Measurements from ENCODE around the gene CEACAM19. TPM values are rescaled to one million over a fixed set of nuclear protein-coding genes. Genes with fewer than 3 reads are reported as not detected.

The CEACAM19 gene
- total and polyA plus RNA-seq, 9 of the 15 experiments (the other 6 are each of a cell fraction or from before 2014, with no cell fraction given): 0.15 to 0.30 (median 0.23) TPM; not detected in 5

DNA sequence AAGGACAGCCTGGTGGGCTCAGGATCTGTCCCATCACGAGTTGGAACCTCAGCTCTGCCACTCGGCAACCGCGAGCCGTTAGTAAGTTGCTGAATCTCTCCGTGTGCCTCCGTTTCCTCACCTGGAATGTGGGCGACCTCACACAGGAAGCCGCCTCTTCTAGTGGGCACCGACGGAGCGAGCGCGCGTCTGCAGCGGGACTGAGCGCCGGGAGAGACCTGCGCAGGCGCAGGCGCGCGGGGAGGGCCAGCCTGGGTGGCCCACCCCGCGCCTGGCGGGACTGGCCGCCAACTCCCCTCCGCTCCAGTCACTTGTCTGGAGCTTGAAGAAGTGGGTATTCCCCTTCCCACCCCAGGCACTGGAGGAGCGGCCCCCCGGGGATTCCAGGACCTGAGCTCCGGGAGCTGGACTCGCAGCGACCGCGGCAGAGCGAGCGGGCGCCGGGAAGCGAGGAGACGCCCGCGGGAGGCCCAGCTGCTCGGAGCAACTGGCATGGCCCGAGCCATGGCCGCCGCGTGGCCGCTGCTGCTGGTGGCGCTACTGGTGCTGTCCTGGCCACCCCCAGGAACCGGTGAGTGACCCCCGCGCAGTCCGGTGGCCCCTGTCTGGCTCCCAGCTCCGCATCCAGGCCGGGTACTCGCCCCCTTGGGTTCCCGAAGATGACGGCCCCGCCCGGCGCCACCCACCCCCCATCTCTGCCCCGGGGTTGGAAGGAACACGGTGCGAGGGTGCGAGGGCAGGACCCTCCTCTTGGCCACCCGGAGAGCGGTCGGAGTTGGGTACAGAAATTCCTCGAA, 27.5 kb upstream of the CEACAM19 start, which contains the start of gene PVR (continued):
- TF ChIP-seq BRCA1 (IDR thresholded peaks at IDR 0.05) (no peak), BRCA1 (CRISPR knock-in tag; IDR thresholded peaks at IDR 0.05) (no peak), PHF8 (IDR thresholded peaks at IDR 0.05; ENCODE audit: borderline replicate concordance, low read length) (peak; percentile 60; the same call in 1 of the 2 replicates), ZNF431 (CRISPR knock-in tag; IDR thresholded peaks at IDR 0.05) (no peak), ZNF212 (CRISPR knock-in tag; IDR thresholded peaks at IDR 0.05) (no peak), ZNF561 (CRISPR knock-in tag; conservative IDR thresholded peaks at IDR 0.05) (no peak), FOXP1 (CRISPR knock-in tag; IDR thresholded peaks at IDR 0.05) (no peak), ZNF175 (CRISPR knock-in tag; IDR thresholded peaks at IDR 0.05; ENCODE audit: low read depth) (no peak), YY1 (IDR thresholded peaks at IDR 0.05; ENCODE audit: borderline replicate concordance in 1 of 3, control insufficient read depth in 1 of 3, extremely low read depth in 1 of 3, insufficient read depth in 3 of 3, insufficient read length in 1 of 3, insufficient replicate concordance in 2 of 3, low read depth in 1 of 3, low read length in 2 of 3) (peak; percentile 11 to 71 (median 53)), TEAD1 (CRISPR knock-in tag; IDR thresholded peaks at IDR 0.05) (no peak), ATF4 (CRISPR knock-in tag; IDR thresholded peaks at IDR 0.05) (no peak), MCM5 (IDR thresholded peaks at IDR 0.05; ENCODE audit: low read depth) (no peak), ZNF12 (CRISPR knock-in tag; IDR thresholded peaks at IDR 0.05) (no peak), JUN (IDR thresholded peaks at IDR 0.05; ENCODE audit: borderline replicate concordance, low read depth, low read length) (no peak), JUN (CRISPR knock-in tag; IDR thresholded peaks at IDR 0.05; ENCODE audit: borderline replicate concordance) (no peak), ZNF133 (CRISPR knock-in tag; IDR thresholded peaks at IDR 0.05) (no peak), MTA3 (IDR thresholded peaks at IDR 0.05; ENCODE audit: borderline replicate concordance) (0 out of 2 replicates have a peak, but pooled peaks have one; percentile 28), HNRNPL (IDR thresholded peaks at IDR 0.05; ENCODE audit: low read depth, low read length) (peak; percentile 67; the same call in 1 of the 2 replicates), CCNT2 (IDR thresholded peaks at IDR 0.05; ENCODE audit: borderline replicate concordance, extremely low read depth, insufficient read length, low read depth, low read length) (peak; percentile 36), ZSCAN29 (IDR thresholded peaks at IDR 0.05) (no peak)
- TF ChIP-seq, protein P1, sequence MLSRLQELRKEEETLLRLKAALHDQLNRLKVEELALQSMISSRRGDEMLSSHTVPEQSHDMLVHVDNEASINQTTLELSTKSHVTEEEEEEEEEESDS (CRISPR knock-in tag; IDR thresholded peaks at IDR 0.05): no peak
- TF ChIP-seq, protein P2, sequence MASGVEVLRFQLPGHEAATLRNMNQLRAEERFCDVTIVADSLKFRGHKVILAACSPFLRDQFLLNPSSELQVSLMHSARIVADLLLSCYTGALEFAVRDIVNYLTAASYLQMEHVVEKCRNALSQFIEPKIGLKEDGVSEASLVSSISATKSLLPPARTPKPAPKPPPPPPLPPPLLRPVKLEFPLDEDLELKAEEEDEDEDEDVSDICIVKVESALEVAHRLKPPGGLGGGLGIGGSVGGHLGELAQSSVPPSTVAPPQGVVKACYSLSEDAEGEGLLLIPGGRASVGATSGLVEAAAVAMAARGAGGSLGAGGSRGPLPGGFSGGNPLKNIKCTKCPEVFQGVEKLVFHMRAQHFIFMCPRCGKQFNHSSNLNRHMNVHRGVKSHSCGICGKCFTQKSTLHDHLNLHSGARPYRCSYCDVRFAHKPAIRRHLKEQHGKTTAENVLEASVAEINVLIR (CRISPR knock-in tag; IDR thresholded peaks at IDR 0.05): no peak
- TF ChIP-seq, protein P3, sequence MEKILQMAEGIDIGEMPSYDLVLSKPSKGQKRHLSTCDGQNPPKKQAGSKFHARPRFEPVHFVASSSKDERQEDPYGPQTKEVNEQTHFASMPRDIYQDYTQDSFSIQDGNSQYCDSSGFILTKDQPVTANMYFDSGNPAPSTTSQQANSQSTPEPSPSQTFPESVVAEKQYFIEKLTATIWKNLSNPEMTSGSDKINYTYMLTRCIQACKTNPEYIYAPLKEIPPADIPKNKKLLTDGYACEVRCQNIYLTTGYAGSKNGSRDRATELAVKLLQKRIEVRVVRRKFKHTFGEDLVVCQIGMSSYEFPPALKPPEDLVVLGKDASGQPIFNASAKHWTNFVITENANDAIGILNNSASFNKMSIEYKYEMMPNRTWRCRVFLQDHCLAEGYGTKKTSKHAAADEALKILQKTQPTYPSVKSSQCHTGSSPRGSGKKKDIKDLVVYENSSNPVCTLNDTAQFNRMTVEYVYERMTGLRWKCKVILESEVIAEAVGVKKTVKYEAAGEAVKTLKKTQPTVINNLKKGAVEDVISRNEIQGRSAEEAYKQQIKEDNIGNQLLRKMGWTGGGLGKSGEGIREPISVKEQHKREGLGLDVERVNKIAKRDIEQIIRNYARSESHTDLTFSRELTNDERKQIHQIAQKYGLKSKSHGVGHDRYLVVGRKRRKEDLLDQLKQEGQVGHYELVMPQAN (IDR thresholded peaks at IDR 0.05; ENCODE audit: borderline replicate concordance): peak; percentile 34; the same call in 1 of the 2 replicates
